A549 (cell line): Measurements from ENCODE around the gene PIN1.
A peak's percentile ranks its signal among the peaks of the same experiment; 100 is the strongest.

Experiments used
- BCL3 ChIP-seq: fragments of >200 bp; sonication (Bioruptor Twin); formaldehyde crosslinking; IDR thresholded peaks from 3 replicates; pipeline ENCODE4 v1.6.1; 2016
- CEBPB ChIP-seq, 2 experiments: fragments of >200 bp in 1 of 2; sonication (Bioruptor Twin) in 1 of 2; formaldehyde crosslinking in 1 of 2; IDR thresholded peaks; 2 replicates each; pipeline ENCODE4 v1.6.1; 2012 to 2016
- CTCF ChIP-seq: fragments of >200 bp; sonication (Bioruptor Twin); formaldehyde crosslinking; IDR thresholded peaks from 3 replicates; pipeline ENCODE4 v1.5.1; 2016
- HEYL ChIP-seq: fragments of 250-450 bp; sonication (Bioruptor Pico); IDR thresholded peaks from 2 replicates; pipeline ENCODE4 v1.8.0; 2021; ENCODE audit warnings: mild to moderate bottlenecking, moderate library complexity
- JUN ChIP-seq, 2 experiments: fragments of >200 bp; sonication (Bioruptor Twin); formaldehyde crosslinking; IDR thresholded peaks; 2 replicates in 1 of 2; 3 replicates in 1 of 2; pipeline ENCODE4 v1.6.1; 2016 to 2017
- POLR2A ChIP-seq: IDR thresholded peaks from 2 replicates; pipeline ENCODE4 v1.6.1; 2012; ENCODE audit warnings: mild to moderate bottlenecking, low read length
- SREBF2 ChIP-seq: fragments of 450-650 bp; IDR thresholded peaks from 2 replicates; pipeline ENCODE4 v1.6.1; 2014; ENCODE audit warnings: mild to moderate bottlenecking, moderate library complexity
- TF ChIP-seq, protein P1 (sequence below): IDR thresholded peaks from 2 replicates; pipeline ENCODE4 v1.6.1; 2012

DNA sequence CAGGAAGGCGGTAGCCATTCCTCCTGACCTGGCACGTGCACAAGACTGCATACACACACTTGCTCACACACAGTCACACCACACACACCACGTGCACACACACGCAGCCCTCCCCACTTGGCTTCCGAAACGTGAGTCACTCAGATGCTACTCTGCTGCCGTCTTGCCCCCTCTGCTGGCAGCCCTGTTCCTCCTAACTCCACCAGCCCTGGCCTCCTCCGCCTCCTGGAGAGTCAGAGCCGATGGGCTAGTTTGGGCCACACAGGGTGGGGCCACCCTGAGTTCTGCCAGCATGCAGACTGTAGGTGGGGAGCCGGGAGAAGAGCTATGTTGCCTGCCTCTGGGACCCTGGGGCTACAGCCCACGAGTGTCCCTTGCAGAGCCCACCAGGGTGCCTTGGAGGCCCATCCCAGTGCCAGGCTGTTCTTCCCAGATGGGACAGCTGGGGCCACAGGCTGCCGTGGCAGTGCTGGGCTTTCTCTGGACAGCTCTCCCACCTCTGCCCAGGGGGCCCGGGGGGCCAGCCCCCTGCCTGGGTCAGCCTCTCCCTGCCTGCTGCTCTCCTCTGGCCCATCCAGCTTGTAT lies 12.1 kb downstream of the PIN1 start:
- TF ChIP-seq POLR2A (no peak), HEYL (CRISPR knock-in tag) (no peak), CTCF (peak; percentile 48), SREBF2 (no peak), CEBPB (IDR thresholded peaks at IDR 0.05) (no peak), BCL3 (no peak), JUN (IDR thresholded peaks at IDR 0.05) (no peak)
- TF ChIP-seq, protein P1, sequence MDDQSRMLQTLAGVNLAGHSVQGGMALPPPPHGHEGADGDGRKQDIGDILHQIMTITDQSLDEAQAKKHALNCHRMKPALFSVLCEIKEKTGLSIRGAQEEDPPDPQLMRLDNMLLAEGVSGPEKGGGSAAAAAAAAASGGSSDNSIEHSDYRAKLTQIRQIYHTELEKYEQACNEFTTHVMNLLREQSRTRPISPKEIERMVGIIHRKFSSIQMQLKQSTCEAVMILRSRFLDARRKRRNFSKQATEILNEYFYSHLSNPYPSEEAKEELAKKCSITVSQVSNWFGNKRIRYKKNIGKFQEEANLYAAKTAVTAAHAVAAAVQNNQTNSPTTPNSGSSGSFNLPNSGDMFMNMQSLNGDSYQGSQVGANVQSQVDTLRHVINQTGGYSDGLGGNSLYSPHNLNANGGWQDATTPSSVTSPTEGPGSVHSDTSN = no peak
